Liver (tissue), 9 donors: ENCODE data around the gene C9orf72. TPM values are rescaled to one million over a fixed set of nuclear protein-coding genes. Genes with fewer than 3 reads are reported as not detected.
"Not testable (repeated sequence)": the region's sequence is repeated elsewhere in the genome, so short reads cannot be mapped to it uniquely, and the experiment has no call there.

ENCODE experiments used
- DNase-seq: peaks from one replicate; pipeline ENCODE4 v3.0.0-alpha.2; 2017; ENCODE audit warnings: low spot score
- H3K27ac ChIP-seq, 2 donors: one replicate each; pipeline ENCODE4 v1.7.0; 2013; ENCODE audit warnings: inconsistent platforms in 2 of 2, low read length in 2 of 2, control low read depth in 1 of 2, low read depth in 1 of 2, mild to moderate bottlenecking in 1 of 2
- H3K27me3 ChIP-seq, 4 donors: one replicate each; pipeline versions ENCODE4 v1.6.1 to v1.7.0; 2013; ENCODE audit warnings: low read length in 3 of 4, inconsistent platforms in 1 of 4, mild to moderate bottlenecking in 1 of 4, moderate library complexity in 1 of 4; ENCODE audit not compliant: control insufficient read depth in 4 of 4, insufficient read depth in 4 of 4
- H3K36me3 ChIP-seq, 4 donors: one replicate each; pipeline versions ENCODE4 v1.6.1 to v1.7.0; 2013; ENCODE audit warnings: low read length in 3 of 4, mild to moderate bottlenecking in 3 of 4, low read depth in 1 of 4, moderate library complexity in 1 of 4; ENCODE audit not compliant: control insufficient read depth in 4 of 4, insufficient read depth in 3 of 4
- H3K4me1 ChIP-seq, 4 donors: one replicate each; pipeline versions ENCODE4 v1.6.1 to v1.7.0; 2013; ENCODE audit warnings: low read length in 3 of 4, mild to moderate bottlenecking in 3 of 4, moderate library complexity in 1 of 4; ENCODE audit not compliant: control insufficient read depth in 4 of 4, insufficient read depth in 4 of 4
- H3K4me3 ChIP-seq, 3 donors: one replicate each; pipeline versions ENCODE4 v1.6.1 to v1.7.0; 2013; ENCODE audit warnings: low read length in 3 of 3, control low read depth in 1 of 3, low read depth in 1 of 3, mild to moderate bottlenecking in 1 of 3
- H3K9ac ChIP-seq, 2 donors: one replicate each; pipeline ENCODE4 v1.7.0; 2013; ENCODE audit warnings: low read length in 2 of 2, mild to moderate bottlenecking in 2 of 2, moderate library complexity in 2 of 2, control low read depth in 1 of 2, low read depth in 1 of 2
- H3K9me3 ChIP-seq, 4 donors: one replicate each; pipeline versions ENCODE4 v1.6.1 to v1.7.0; 2013; ENCODE audit warnings: low read length in 3 of 4; ENCODE audit not compliant: control insufficient read depth in 4 of 4
- ATF3 ChIP-seq: IDR thresholded peaks from 2 replicates; pipeline ENCODE4 v1.6.1; 2016; ENCODE audit warnings: antibody characterized with exemption
- EGR1 ChIP-seq, 2 donors: IDR thresholded peaks; 2 replicates each; pipeline ENCODE4 v1.6.1; 2016 to 2018; ENCODE audit warnings: antibody characterized with exemption in 2 of 2, low read depth in 2 of 2
- FOXA1 ChIP-seq: IDR thresholded peaks from 2 replicates; pipeline ENCODE4 v1.6.1; 2016; ENCODE audit warnings: antibody characterized with exemption
- GABPA ChIP-seq, 2 donors: IDR thresholded peaks in 1 of 2; conservative IDR thresholded peaks in 1 of 2; 2 replicates each; pipeline ENCODE4 v1.6.1; 2016; ENCODE audit warnings: antibody characterized with exemption in 2 of 2, mild to moderate bottlenecking in 1 of 2, moderate library complexity in 1 of 2
- HNF4A ChIP-seq, 2 donors: conservative IDR thresholded peaks; 2 replicates each; pipeline ENCODE4 v1.6.1; 2016; ENCODE audit warnings: antibody characterized with exemption in 2 of 2, mild to moderate bottlenecking in 2 of 2
- HNF4G ChIP-seq: IDR thresholded peaks from 2 replicates; pipeline ENCODE4 v1.6.1; 2016; ENCODE audit warnings: antibody characterized with exemption
- JUND ChIP-seq, 2 donors: IDR thresholded peaks; 2 replicates each; pipeline ENCODE4 v1.6.1; 2016; ENCODE audit warnings: antibody characterized with exemption in 2 of 2
- RAD21 ChIP-seq, 2 donors: IDR thresholded peaks; 2 replicates each; pipeline ENCODE4 v1.6.1; 2016; ENCODE audit warnings: antibody characterized with exemption in 2 of 2, mild to moderate bottlenecking in 2 of 2
- RXRA ChIP-seq, 2 donors: IDR thresholded peaks; 2 replicates each; pipeline ENCODE4 v1.6.1; 2017 to 2018; ENCODE audit warnings: antibody characterized with exemption in 2 of 2, mild to moderate bottlenecking in 1 of 2
- SP1 ChIP-seq: IDR thresholded peaks from 2 replicates; pipeline ENCODE4 v1.6.1; 2018; ENCODE audit warnings: antibody characterized with exemption, mild to moderate bottlenecking
- TAF1 ChIP-seq: conservative IDR thresholded peaks from 2 replicates; pipeline ENCODE4 v1.6.1; 2016; ENCODE audit warnings: antibody characterized with exemption, mild to moderate bottlenecking
- YY1 ChIP-seq: IDR thresholded peaks from 2 replicates; pipeline ENCODE4 v1.6.1; 2016; ENCODE audit warnings: antibody characterized with exemption, mild to moderate bottlenecking
- WGBS: extraction: QIAGEN DNeasy Blood & Tissue Kit; methylation state at CpG from one replicate; pipeline ENCODE4 v1.1.7; 2013; 5-methylcytosine and 5-hydroxymethylcytosine counted together
- polyA plus RNA-seq, 2 donors: library from polyadenylated mRNA; stranded (reverse) in 1 of 2; unstranded in 1 of 2; fragments of 200-250 nt in 1 of 2; fragments of >200 nt in 1 of 2; fragmentation: Nextera tagmentation in 1 of 2; extraction: Ambion mirVana in 1 of 2; gene quantifications; one replicate each; pipeline versions ENCODE4 v1.2.1 to v1.2.3, GENCODE V29; 2013 to 2015
- total RNA-seq, 2 donors: library from RNA; depleted of rRNA; stranded (reverse); fragments of >200 nt; gene quantifications; one replicate each; pipeline ENCODE4 v1.2.3, GENCODE V29; 2014
- TF ChIP-seq, protein P1 (sequence below): IDR thresholded peaks from 2 replicates; pipeline ENCODE4 v1.6.1; 2016; ENCODE audit warnings: antibody characterized with exemption, mild to moderate bottlenecking
- donor health status: healthy.
- donor health status: healthy.
- donor health status: healthy.
- donor health status: healthy.
- donor health status: healthy.

C9orf72 gene
- total and polyA plus RNA-seq, 4 donors, result 2.8 to 14.1 (median 8.6) TPM

DNA sequence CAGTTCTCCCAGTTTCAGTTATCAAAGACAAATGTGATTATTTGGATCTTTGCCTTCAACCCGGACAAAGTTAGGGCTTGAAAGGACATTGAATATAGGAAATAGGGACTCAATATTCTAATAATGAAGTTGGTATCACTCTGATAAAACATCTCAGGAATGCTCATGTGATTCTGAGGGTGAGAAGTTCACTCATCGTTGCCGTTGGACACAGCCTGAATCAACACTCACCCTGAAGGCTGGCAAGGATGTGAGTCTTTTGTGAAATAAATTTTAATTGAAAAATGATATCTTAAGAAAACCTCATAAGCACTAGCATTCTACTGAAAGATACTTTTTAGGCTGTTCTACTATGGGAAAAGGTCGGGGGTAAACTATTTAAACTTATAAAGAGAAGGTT, 44.8 kb upstream of the C9orf72 start:
- Histone ChIP-seq H3K36me3 (no peaks in the 10 kb centered on the region), H3K27me3 (no peaks in the 10 kb centered on the region), H3K9ac (no peak overlapping the region), H3K9me3 (no peaks in the 10 kb centered on the region), H3K4me3 (no peak overlapping the region), H3K4me1 (no peaks in the 10 kb centered on the region), H3K27ac (no peak overlapping the region)
- DNase-seq, result no peak
- 72% methylated on average over 4 of the region's 4 CpGs for WGBS
- TF ChIP-seq YY1 (no peak), RAD21 (IDR thresholded peaks at IDR 0.05) (no peak), RXRA (IDR thresholded peaks at IDR 0.05) (no peak), TAF1 (no peak), HNF4G (no peak), EGR1 (IDR thresholded peaks at IDR 0.05; ENCODE audit: low read depth in 2 of 2) (no peak), ATF3 (no peak), HNF4A (conservative IDR thresholded peaks at IDR 0.05) (no peak), JUND (IDR thresholded peaks at IDR 0.05) (no peak), SP1 (no peak)
- TF ChIP-seq, protein P1, sequence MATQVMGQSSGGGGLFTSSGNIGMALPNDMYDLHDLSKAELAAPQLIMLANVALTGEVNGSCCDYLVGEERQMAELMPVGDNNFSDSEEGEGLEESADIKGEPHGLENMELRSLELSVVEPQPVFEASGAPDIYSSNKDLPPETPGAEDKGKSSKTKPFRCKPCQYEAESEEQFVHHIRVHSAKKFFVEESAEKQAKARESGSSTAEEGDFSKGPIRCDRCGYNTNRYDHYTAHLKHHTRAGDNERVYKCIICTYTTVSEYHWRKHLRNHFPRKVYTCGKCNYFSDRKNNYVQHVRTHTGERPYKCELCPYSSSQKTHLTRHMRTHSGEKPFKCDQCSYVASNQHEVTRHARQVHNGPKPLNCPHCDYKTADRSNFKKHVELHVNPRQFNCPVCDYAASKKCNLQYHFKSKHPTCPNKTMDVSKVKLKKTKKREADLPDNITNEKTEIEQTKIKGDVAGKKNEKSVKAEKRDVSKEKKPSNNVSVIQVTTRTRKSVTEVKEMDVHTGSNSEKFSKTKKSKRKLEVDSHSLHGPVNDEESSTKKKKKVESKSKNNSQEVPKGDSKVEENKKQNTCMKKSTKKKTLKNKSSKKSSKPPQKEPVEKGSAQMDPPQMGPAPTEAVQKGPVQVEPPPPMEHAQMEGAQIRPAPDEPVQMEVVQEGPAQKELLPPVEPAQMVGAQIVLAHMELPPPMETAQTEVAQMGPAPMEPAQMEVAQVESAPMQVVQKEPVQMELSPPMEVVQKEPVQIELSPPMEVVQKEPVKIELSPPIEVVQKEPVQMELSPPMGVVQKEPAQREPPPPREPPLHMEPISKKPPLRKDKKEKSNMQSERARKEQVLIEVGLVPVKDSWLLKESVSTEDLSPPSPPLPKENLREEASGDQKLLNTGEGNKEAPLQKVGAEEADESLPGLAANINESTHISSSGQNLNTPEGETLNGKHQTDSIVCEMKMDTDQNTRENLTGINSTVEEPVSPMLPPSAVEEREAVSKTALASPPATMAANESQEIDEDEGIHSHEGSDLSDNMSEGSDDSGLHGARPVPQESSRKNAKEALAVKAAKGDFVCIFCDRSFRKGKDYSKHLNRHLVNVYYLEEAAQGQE, result no peak

DNA sequence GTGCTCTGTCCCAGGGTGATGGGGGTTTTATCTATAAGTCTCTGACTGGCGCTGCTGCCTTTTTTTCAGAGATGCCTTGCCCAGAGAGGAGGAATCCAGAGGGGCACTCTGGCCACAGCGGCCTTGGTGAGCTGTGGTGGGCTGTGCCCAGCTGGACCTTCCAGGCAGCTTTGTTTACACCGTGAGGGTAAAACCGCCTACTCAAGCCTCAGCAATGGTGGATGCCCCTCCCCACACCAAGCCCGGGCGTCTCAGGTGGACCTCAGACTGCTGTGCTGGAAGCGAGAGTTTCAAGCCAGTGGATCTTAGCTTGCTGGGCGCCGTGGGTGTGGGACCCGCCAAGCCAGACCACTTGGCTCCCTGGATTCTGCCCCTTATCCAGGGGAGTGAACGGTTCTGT, 41.3 kb upstream of the C9orf72 start:
- WGBS, result 93% methylated on average over 11 of the region's 11 CpGs
- DNase-seq, result no peak
- no peak for TF ChIP-seq SP1
- no peak for TF ChIP-seq GABPA (IDR thresholded peaks at IDR 0.05 in 1 of 2, conservative IDR thresholded peaks at IDR 0.05 in 1 of 2)
- TF ChIP-seq HNF4G, result no peak
- TF ChIP-seq ATF3, result no peak
- no peak for TF ChIP-seq RXRA (IDR thresholded peaks at IDR 0.05)
- no peak for TF ChIP-seq FOXA1

GRCh38 chr9:27612036-27612435, 38.8 kb upstream of the C9orf72 start:
- not testable (repeated sequence) for H3K9me3 ChIP-seq, H3K27ac ChIP-seq, H3K9ac ChIP-seq, H3K4me3 ChIP-seq, H3K27me3 ChIP-seq, H3K36me3 ChIP-seq, H3K4me1 ChIP-seq, DNase-seq
- WGBS, result 84% methylated on average over 4 of the region's 4 CpGs

More for the DNA sequence above, 41.3 kb upstream of the C9orf72 start:
- no peaks in the 10 kb centered on the region for H3K4me1 ChIP-seq
- H3K36me3 ChIP-seq, result no peaks in the 10 kb centered on the region
- H3K4me3 ChIP-seq, result no peak overlapping the region
- no peaks in the 10 kb centered on the region for H3K9me3 ChIP-seq
- no peak overlapping the region for H3K27ac ChIP-seq
- no peak overlapping the region for H3K9ac ChIP-seq
- H3K27me3 ChIP-seq, result no peaks in the 10 kb centered on the region
